Loucy (cell line): Measurements from ENCODE around the gene FAM124A.

Experiments
- H2AFZ ChIP-seq: fragments of 200-600 bp; sonication (generic); 2 replicates; pipeline ENCODE4 v1.6.0; 2016; ENCODE audit warnings: antibody characterized with exemption, mild to moderate bottlenecking, low read length, moderate library complexity
- H3F3A ChIP-seq: fragments of 200-600 bp; 2 replicates; pipeline ENCODE4 v1.6.0; 2016; ENCODE audit warnings: antibody characterized with exemption, low read depth, mild to moderate bottlenecking
- H3K27me3 ChIP-seq: fragments of 200-600 bp; sonication (generic); 2 replicates; pipeline ENCODE4 v1.6.1; 2014; ENCODE audit warnings: low read length, mild to moderate bottlenecking; ENCODE audit not compliant: insufficient read depth, poor library complexity, severe bottlenecking
- H3K36me3 ChIP-seq: fragments of 200-600 bp; sonication (generic); 2 replicates; pipeline ENCODE4 v1.6.1; 2016; ENCODE audit warnings: low read length; ENCODE audit not compliant: insufficient read depth
- H3K4me1 ChIP-seq: fragments of 200-600 bp; sonication (generic); 2 replicates; pipeline ENCODE4 v1.5.1; 2014; ENCODE audit warnings: low read length, mild to moderate bottlenecking; ENCODE audit not compliant: insufficient read depth, poor library complexity, severe bottlenecking
- H3K4me2 ChIP-seq: fragments of 200-600 bp; sonication (generic); 2 replicates; pipeline ENCODE4 v1.6.0; 2014; ENCODE audit warnings: antibody characterized with exemption, low read length, low read depth, mild to moderate bottlenecking; ENCODE audit not compliant: poor library complexity, severe bottlenecking
- H3K4me3 ChIP-seq: fragments of 200-600 bp; sonication (generic); 2 replicates; pipeline ENCODE4 v1.5.1; 2014; ENCODE audit warnings: low read length, mild to moderate bottlenecking, mixed read lengths; ENCODE audit not compliant: poor library complexity, severe bottlenecking
- H3K79me2 ChIP-seq: fragments of 200-600 bp; sonication (generic); 2 replicates; pipeline ENCODE4 v1.6.1; 2014; ENCODE audit warnings: low read length; ENCODE audit not compliant: insufficient read depth
- H3K9ac ChIP-seq: fragments of 200-600 bp; sonication (generic); 2 replicates; pipeline ENCODE4 v1.6.0; 2014; ENCODE audit warnings: mild to moderate bottlenecking, low read depth, low read length, moderate library complexity; ENCODE audit not compliant: poor library complexity, severe bottlenecking
- H3K9me2 ChIP-seq: fragments of 200-600 bp; sonication (generic); replicated peaks from 2 replicates; pipeline ENCODE4 v1.6.1; 2016; ENCODE audit warnings: low read depth, low read length, mixed read lengths
- H3K9me3 ChIP-seq: fragments of 200-600 bp; sonication (generic); 2 replicates; pipeline ENCODE4 v1.6.1; 2014; ENCODE audit warnings: mild to moderate bottlenecking, antibody characterized with exemption, low read length, low read depth; ENCODE audit not compliant: insufficient read depth
- H4K20me1 ChIP-seq: fragments of 200-600 bp; sonication (generic); 2 replicates; pipeline ENCODE4 v1.6.0; 2014; ENCODE audit warnings: antibody characterized with exemption, low read length, mild to moderate bottlenecking; ENCODE audit not compliant: insufficient read depth, poor library complexity, severe bottlenecking
- CTCF ChIP-seq: fragments of 200-600 bp; sonication (generic); conservative IDR thresholded peaks from 2 replicates; pipeline ENCODE4 v1.5.1; 2014; ENCODE audit warnings: mild to moderate bottlenecking, antibody characterized with exemption, low read length
- EZH2phosphoT487 ChIP-seq: fragments of 200-600 bp; IDR thresholded peaks from 2 replicates; pipeline ENCODE4 v1.6.1; 2018; ENCODE audit warnings: antibody characterized with exemption, mild to moderate bottlenecking, moderate library complexity, borderline replicate concordance

The FAM124A gene

DNA sequence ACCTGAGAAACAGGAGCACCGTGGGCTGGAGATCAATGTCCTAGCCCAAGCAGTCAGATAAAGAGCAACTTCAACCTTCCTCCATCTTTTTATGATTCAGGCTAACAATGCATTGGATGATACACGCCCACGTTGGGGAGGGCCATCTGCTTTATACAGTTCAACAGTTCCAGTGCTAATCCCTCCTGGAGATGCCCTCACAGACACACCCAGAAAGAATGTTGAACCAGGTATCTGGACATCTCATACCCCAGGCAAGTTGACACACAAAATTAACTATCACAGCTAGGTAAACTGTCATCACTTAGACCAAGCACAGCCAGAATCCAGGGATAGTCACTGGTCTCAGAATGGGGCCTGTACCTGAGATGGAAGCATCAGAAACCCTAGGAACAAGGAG lies 96.7 kb downstream of the FAM124A start:
- Histone ChIP-seq H3K36me3 (no peaks in the 10 kb centered on the region), H3K4me2 (no peak overlapping the region), H2AFZ (no peak overlapping the region), H3K79me2 (no peaks in the 10 kb centered on the region), H3K27me3 (no peaks in the 10 kb centered on the region), H3K9me2 (no peaks in the 10 kb centered on the region), H3K4me3 (no peak overlapping the region), H3K9ac (no peak overlapping the region), H3K9me3 (no peaks in the 10 kb centered on the region), H4K20me1 (no peaks in the 10 kb centered on the region), H3K4me1 (no peaks in the 10 kb centered on the region), H3F3A (no peaks in the 10 kb centered on the region)
- TF ChIP-seq CTCF (no peak), EZH2phosphoT487 (no peak)

GRCh38 chr13:51321836-51322235 lies 99.6 kb downstream of the FAM124A start:
- no peaks in the 10 kb centered on the region for H3K79me2 ChIP-seq
- TF ChIP-seq EZH2phosphoT487 (no peak), CTCF (no peak)
- H3K36me3 ChIP-seq = no peaks in the 10 kb centered on the region
- H3K4me1 ChIP-seq = no peaks in the 10 kb centered on the region
- H3K4me2 ChIP-seq = no peak overlapping the region
- H3F3A ChIP-seq = no peaks in the 10 kb centered on the region
- no peaks in the 10 kb centered on the region for H3K27me3 ChIP-seq
- no peak overlapping the region for H2AFZ ChIP-seq
- no peaks in the 10 kb centered on the region for H3K9me3 ChIP-seq
- no peak overlapping the region for H3K9ac ChIP-seq
- no peaks in the 10 kb centered on the region for H3K9me2 ChIP-seq
- no peaks in the 10 kb centered on the region for H4K20me1 ChIP-seq
- H3K4me3 ChIP-seq = no peak overlapping the region

- Histone ChIP-seq H3K4me2 (no peak overlapping the region), H3K36me3 (no peaks in the 10 kb centered on the region), H3K4me3 (no peak overlapping the region), H3K4me1 (no peaks in the 10 kb centered on the region), H3F3A (no peaks in the 10 kb centered on the region), H3K9ac (no peak overlapping the region), H4K20me1 (no peaks in the 10 kb centered on the region), H3K79me2 (no peaks in the 10 kb centered on the region), H3K9me2 (no peaks in the 10 kb centered on the region), H2AFZ (no peak overlapping the region), H3K27me3 (no peaks in the 10 kb centered on the region), H3K9me3 (no peaks in the 10 kb centered on the region)
- TF ChIP-seq CTCF = no peak
- no peak for TF ChIP-seq EZH2phosphoT487
Measured at GRCh38 chr13:51322826-51323225, 100.6 kb downstream of the FAM124A start.
